Uterus (tissue), 4 donors: Measurements from ENCODE around the gene NAALAD2. TPM values are rescaled to one million over a fixed set of nuclear protein-coding genes. Genes with fewer than 3 reads are reported as not detected.

Source experiments
- DNase-seq, 2 donors: peaks; one replicate each; pipeline ENCODE4 v3.0.0-alpha.2; 2019 to 2020
- H3K27ac ChIP-seq, 2 donors: fragments of 200-600 bp; sonication (generic); 1 replicate in 1 of 2; 2 replicates in 1 of 2; pipeline ENCODE4 v1.5.1; 2016 to 2018
- H3K27me3 ChIP-seq, 2 donors: fragments of 200-600 bp; sonication (generic); one replicate each; pipeline ENCODE4 v1.5.1; 2018 to 2019; ENCODE audit warnings: control low read depth in 1 of 2
- H3K36me3 ChIP-seq, 2 donors: fragments of 200-600 bp; sonication (generic); one replicate each; pipeline ENCODE4 v1.5.1; 2019; ENCODE audit warnings: control low read depth in 1 of 2
- H3K4me1 ChIP-seq, 2 donors: fragments of 200-600 bp; sonication (generic); one replicate each; pipeline ENCODE4 v1.5.1; 2018 to 2019; ENCODE audit warnings: control low read depth in 1 of 2
- H3K4me3 ChIP-seq, 2 donors: fragments of 200-600 bp; sonication (generic); 1 replicate in 1 of 2; 2 replicates in 1 of 2; pipeline ENCODE4 v1.5.1; 2018 to 2019; ENCODE audit warnings: mild to moderate bottlenecking in 1 of 2
- H3K9me3 ChIP-seq, 2 donors: fragments of 200-600 bp; sonication (generic); one replicate each; pipeline ENCODE4 v1.5.1; 2019; ENCODE audit warnings: control low read depth in 1 of 2
- CTCF ChIP-seq, 4 experiments: fragments of 200-600 bp in 2 of 4; fragments of 450-650 bp in 2 of 4; sonication (generic) in 2 of 4; IDR thresholded peaks; one replicate each; pipeline ENCODE4 v1.5.1; 2016 to 2019; ENCODE audit warnings: antibody characterized with exemption in 4 of 4, mild to moderate bottlenecking in 2 of 4, moderate library complexity in 1 of 4
- POLR2A ChIP-seq, 2 donors: fragments of 450-650 bp; IDR thresholded peaks; one replicate each; pipeline ENCODE4 v1.6.1; 2016; ENCODE audit warnings: antibody characterized with exemption in 2 of 2, mild to moderate bottlenecking in 1 of 2, moderate library complexity in 1 of 2
- intact Hi-C: fragments of 100-400 bp; cut with DNase I; formaldehyde crosslinking; loops from one replicate; pipeline ENCODE4 v1.15.1; 2023; ENCODE audit warnings: low total_unique reads
- total RNA-seq, 4 donors: library from RNA; depleted of rRNA in 3 of 4; stranded (reverse); fragments of >200 nt in 3 of 4; gene quantifications; one replicate each; pipeline versions ENCODE4 v1.1.0 to v1.2.4, GENCODE V29; 2014 to 2023
- donor health status: DM: yes; HTN: yes; CAD: no.

Gene NAALAD2
- total RNA-seq, 4 donors from 2014 or later, result 3.5 to 74.8 (median 10.4) TPM

GRCh38 chr11:90178751-90179150 lies 44.3 kb downstream of the NAALAD2 start:
- intact Hi-C loops, result no loop called here
- DNase-seq, result no peak
- H3K27ac ChIP-seq, result no peak overlapping the region
- no peak overlapping the region for H3K4me3 ChIP-seq
- no peaks in the 10 kb centered on the region for H3K4me1 ChIP-seq
- H3K36me3 ChIP-seq, result no peaks in the 10 kb centered on the region
- no peaks in the 10 kb centered on the region for H3K9me3 ChIP-seq
- H3K27me3 ChIP-seq, result no peaks in the 10 kb centered on the region
- TF ChIP-seq POLR2A (IDR thresholded peaks at IDR 0.05) (no peak), CTCF (IDR thresholded peaks at IDR 0.05) (no peak)

GRCh38 chr11:90179923-90180322 lies 45.5 kb downstream of the NAALAD2 start:
- H3K27ac ChIP-seq, result no peak overlapping the region
- TF ChIP-seq POLR2A (IDR thresholded peaks at IDR 0.05), result no peak
- TF ChIP-seq CTCF (IDR thresholded peaks at IDR 0.05), result no peak
- DNase-seq, result no peak
- intact Hi-C loops, result no loop called here
- no peaks in the 10 kb centered on the region for H3K9me3 ChIP-seq
- no peaks in the 10 kb centered on the region for H3K4me1 ChIP-seq
- no peaks in the 10 kb centered on the region for H3K36me3 ChIP-seq
- no peaks in the 10 kb centered on the region for H3K27me3 ChIP-seq
- H3K4me3 ChIP-seq, result no peak overlapping the region

GRCh38 chr11:90187839-90188238 lies 53.4 kb downstream of the NAALAD2 start:
- Histone ChIP-seq H3K4me3 (no peak overlapping the region), H3K4me1 (no peaks in the 10 kb centered on the region), H3K27ac (no peak overlapping the region), H3K9me3 (no peaks in the 10 kb centered on the region), H3K27me3 (no peaks in the 10 kb centered on the region), H3K36me3 (no peaks in the 10 kb centered on the region)
- intact Hi-C loops, result no loop called here
- no peak for DNase-seq
- TF ChIP-seq CTCF (IDR thresholded peaks at IDR 0.05) (no peak), POLR2A (IDR thresholded peaks at IDR 0.05) (no peak)

- Histone ChIP-seq H3K4me3 (no peak overlapping the region), H3K9me3 (no peaks in the 10 kb centered on the region), H3K36me3 (no peaks in the 10 kb centered on the region), H3K4me1 (no peaks in the 10 kb centered on the region), H3K27ac (no peak overlapping the region), H3K27me3 (no peaks in the 10 kb centered on the region)
- no peak for DNase-seq
- intact Hi-C loops, result no loop called here
- no peak for TF ChIP-seq CTCF (IDR thresholded peaks at IDR 0.05)
- TF ChIP-seq POLR2A (IDR thresholded peaks at IDR 0.05), result no peak
Observed at GRCh38 chr11:90189011-90189410, 54.5 kb downstream of the NAALAD2 start.

- Histone ChIP-seq H3K36me3 (no peaks in the 10 kb centered on the region), H3K4me3 (no peak overlapping the region), H3K9me3 (no peaks in the 10 kb centered on the region), H3K27ac (no peak overlapping the region), H3K4me1 (no peaks in the 10 kb centered on the region), H3K27me3 (no peaks in the 10 kb centered on the region)
- TF ChIP-seq CTCF (IDR thresholded peaks at IDR 0.05), result no peak
- TF ChIP-seq POLR2A (IDR thresholded peaks at IDR 0.05), result no peak
- intact Hi-C loops, result no loop called here
- DNase-seq, result no peak
Observed at GRCh38 chr11:90192869-90193582, 58.6 kb downstream of the NAALAD2 start.
